Measurements from ENCODE around the gene FAM131B.
A peak's percentile ranks its signal among the peaks of the same experiment; 100 is the strongest.
"Not testable (repeated sequence)": the region's sequence is repeated elsewhere in the genome, so short reads cannot be mapped to it uniquely, and the experiment has no call there.

Gene FAM131B

DNA sequence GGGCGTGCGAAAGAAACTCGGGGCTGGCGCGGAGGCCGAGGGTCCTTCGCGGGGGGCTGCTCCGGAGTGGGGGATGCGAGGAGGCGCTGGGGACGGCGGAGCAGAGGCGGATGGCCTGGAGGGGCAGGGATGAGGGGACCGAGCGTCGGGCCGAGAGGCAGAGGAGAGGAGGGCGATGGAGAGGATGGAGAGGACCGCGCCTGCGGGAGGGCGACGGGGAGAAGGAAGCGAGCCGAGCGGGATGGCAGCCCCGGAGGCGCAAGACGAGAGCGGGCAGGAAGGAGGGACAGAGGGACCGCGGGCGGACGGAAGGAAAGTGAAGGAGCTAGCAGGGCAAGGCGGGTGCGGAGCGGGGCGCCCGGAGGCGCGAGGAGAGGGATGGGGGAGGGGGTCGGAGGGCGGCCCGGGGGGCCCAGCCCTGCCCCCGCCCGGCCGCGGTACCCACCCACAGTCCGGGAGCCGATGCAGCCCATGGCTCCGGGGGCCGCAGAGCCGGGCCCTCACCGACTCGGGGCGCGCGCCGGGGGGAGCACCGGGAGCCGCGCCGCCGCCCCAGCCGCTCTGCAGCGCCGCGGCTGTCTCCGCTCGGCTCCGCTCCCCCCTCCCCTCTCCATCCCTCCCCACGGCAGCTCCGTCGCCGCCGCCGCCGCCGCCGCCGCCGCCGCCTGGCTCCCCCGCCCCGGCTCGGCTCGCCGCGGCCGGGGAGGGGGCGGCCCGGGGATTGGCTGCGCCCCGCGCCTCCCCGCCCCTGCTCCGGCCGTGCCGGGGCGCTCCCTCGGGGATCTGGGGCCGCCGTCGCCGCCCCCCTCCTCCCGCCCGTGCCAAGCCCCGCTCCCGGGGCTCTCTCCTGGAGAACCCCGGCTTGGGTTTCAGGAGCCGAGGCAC is at the start of gene FAM131B:
Gene FAM131B, minus strand, starts transcription at position 583 of the 885 bp plus-strand sequence. Its CDS starts 110 bp downstream, at position 473.
- DNase-seq, result no peak

DNA sequence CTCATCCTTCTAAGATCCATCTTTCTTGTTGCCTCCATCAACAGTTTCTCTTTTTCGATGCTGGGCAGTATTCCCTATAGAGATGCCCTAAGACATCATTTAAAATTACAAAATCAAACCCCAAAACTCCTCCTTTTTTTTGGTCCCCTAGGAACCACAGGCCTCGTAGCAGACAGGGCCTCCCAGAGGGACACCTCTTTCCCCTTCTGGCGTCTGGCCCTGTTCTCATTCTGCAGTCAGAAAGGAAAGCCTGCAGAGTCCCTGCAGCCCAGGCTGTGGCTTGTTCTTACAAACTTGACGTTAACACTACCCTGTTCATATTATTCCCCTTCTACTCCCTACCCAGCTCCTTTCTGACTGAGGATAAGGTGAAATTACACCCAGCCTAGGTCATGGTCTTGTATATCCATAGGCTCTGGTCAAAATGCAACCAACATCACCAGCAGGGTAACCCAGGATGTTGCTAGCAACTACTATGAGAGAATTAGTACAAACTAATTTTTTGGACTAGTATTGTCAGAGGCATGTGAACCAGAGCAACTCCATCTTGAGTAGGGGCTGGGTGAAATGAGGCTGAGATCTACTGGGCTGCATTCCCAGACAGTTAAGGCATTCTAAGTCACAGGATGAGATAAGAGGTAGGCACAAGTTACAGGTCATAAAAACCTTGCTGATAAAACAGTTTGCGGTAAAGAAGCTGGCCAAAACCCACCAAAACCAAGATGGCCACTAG is 49.6 kb upstream of the FAM131B start:
- DNase-seq, result no peak

DNA sequence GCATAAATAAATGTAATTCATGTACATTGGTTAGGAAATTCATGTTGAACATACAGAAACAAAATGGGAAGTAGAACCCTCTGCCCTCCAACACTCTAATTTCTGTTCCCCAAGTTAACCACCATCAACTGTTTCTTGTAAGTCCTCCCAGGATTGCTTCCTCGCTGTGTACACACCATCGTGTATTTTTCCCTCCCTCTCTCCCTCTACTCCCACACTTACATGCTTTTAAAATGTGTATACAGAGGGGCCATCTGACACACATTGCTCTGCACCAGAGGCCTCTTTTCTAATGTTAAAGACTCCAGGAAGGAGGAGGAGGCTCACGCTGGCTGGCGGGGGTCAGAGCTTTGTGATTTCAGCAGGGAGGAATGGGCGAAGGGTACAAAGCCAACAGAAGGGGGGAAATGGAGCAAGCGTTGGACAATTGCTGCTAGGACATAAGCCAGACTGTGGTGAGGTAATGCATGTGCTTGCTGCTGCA is 48.0 kb upstream of the FAM131B start:
- DNase-seq, result no peak

- DNase-seq, result peak; percentile 36
Measured at GRCh38 chr7:143408686-143409561, 46.4 kb upstream of the FAM131B start, which contains the start of gene EPHA1. Gene EPHA1 (minus strand): TSS chr7:143408856. CDS start chr7:143408805, 51 bp downstream.

DNA sequence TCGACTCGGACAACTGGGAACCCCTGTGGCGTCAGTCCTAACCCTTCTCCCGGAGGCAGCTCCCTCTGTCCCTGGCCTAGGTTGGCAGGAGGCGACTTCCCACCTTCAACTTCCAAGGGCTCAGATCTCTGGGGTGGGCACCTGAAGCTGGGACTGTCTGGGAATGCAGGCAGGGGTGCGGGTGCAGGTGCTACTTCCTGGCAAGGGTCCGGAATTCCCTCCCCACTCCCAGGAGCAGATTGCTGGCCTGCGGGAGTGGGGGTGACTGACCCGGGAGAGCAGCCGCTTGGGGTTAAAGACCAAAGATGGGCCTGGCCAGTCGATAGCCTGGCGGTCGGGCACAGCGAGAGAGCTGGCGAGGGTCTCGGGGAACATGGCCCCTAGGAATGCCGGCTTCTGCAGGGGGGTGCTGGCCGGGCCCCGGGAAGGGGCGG is 45.8 kb upstream of the FAM131B start:
- no peak for DNase-seq

GRCh38 chr7:143407287-143408251 is 45.1 kb upstream of the FAM131B start:
- DNase-seq, result no peak

DNA sequence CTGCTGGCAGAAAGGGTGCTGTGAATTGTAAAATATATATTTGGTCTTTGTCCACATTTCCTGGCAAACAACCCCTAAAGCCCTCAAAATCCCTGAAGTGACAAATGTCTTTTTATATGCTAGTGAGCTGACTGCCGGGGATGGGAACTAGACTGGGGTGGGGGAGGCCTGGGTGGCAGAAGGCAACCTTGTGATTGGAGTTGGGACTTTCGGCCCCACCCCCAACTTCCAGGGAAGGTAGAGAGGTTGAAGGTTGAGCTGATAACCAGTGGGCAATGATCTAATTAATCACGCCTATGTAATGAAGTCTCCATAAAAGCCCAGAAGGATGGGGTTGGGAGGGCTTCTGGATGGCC is 43.5 kb upstream of the FAM131B start:
- no peak for DNase-seq

DNA sequence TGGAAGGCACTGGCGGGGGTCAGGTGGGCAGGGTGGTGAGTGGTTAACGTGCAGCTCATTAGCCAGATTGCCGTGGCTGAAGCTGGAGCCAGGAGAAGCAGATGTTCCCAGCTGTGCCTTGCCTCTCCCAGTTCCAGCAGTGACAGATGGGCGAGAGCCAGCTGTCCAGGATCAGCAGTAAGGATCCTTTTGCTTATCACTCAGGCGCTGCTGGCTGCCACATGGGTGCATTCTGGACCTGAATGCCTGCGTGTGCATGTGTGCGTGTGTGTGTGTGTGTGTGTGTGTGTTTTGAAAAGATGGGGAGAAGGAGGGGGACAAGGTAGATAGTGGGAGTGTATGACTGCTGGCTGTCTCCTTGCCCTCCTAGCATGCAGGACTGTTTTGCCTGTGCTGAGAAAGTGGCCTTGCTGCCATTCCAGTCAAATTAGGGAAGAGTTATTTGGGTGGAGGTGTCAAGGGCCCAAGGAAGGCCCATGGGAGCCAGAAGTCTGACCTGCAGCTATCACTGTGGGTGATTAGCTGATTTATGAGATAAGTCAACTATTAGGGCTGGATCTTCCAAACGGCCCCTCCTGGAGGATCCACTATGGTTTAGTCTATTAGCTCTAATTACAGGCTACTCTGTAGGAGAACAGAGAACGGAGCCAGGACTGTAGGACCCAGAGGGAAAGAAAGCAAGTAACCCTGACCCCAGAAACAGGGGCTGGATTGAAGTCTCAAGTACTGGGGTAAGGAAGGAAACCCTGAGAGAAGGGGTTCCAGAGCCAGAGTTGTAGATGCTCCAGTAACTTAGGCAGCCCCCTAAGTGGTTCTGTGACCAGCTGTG is 42.9 kb upstream of the FAM131B start:
- no peak for DNase-seq

DNA sequence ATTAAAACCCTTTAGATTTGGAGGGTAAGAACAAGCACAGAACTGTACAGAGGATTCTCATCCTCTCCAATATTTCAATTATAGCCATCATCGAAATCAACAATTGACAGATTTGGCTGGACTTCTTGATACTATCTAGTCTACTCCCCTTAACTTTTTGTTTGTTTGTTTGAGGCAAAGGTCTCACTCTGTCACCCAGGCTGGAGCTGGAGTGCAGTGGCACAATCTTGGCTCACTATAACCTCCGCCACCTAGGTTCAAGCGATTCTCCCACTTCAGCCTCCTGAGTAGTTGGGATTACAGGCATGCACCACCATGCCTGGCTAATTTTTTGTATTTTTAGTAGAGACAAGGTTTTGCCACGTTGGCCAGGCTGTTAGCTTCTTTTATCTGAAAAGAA is 39.7 kb upstream of the FAM131B start:
- DNase-seq, result not testable (repeated sequence)

DNA sequence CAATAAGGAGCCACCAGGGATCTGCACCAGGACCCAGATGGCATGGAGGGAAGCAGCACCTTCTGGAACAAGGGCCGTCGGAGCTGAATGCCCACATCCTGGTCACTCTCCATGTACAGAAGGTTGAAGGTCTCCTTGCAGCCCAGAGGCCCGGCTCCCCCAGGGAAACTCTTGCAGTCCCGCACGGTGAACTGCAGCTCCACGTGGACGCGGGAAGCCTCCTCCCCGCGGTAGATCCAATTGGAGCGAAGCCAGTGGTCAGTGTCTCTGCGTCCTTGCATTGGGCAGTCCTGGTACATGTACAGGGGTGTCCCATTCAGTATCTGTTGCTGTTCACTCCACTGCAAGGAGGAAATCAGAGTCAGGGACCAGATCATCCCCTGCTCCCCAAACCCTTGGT is 38.8 kb upstream of the FAM131B start:
- DNase-seq, result no peak

GRCh38 chr7:143399642-143400041 is 37.1 kb upstream of the FAM131B start:
- DNase-seq, result no peak

GRCh38 chr7:143399151-143399550 is 36.6 kb upstream of the FAM131B start:
- DNase-seq, result no peak

DNA sequence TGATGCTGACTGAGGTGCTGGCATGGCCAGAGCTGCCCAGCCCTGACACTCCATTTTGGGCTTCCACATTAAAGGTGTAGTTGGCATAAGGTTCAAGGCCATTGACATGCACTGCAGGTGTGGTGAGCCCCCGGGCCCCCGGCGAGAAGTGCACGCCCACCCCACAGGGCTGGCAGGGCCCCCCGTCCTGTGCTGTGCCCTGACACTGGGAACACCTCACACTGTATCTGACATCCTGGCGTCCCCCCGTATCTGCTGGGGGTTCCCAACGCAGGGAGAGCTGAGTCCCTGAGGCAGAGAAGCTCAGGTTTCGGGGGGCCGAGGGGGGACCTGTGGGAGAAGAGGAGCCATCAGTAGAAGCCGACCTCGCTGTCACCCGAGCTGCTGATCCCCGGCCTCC is 36.1 kb upstream of the FAM131B start:
- DNase-seq, result no peak

DNA sequence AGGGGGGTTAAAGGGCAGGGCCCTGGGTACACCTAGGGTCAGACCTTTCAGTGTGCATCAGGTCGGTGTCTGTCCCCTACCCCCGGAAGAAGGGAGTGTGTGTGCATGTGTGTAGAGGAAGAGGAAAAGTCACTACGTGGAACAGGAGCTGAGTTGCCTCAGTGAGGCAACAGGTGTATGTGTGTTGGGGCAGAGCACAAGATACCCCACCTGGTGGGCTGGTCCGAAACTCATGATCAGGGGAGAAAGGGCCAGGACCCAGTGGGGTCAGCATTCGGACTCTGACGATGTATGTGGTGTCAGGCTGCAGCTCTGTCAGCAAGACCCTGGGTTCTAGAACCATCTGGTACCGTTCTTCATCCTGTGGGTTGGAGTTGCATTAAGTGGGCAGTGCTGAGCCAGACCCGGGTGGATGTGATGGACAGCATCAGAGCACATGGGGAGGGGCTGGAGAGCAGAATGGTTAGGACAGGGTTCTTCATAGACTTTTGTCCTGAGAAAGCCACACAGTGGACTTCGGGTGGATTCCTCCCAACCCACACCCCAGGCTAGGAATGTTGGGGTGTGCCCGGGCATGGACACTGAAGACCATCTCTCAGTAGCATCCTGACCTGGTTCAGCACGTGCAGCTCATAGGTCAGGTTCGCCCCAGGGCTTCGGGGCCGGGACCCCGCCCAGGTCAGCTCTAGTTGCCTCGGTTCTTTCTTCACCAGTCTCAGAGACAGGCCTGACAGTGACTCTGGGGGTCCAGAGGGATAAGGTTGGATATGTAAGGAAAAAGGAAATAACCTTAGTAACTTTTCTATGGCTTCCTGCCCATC is 35.4 kb upstream of the FAM131B start:
- no peak for DNase-seq

- no peak for DNase-seq
Measured at GRCh38 chr7:143396625-143397556, 34.4 kb upstream of the FAM131B start.

DNA sequence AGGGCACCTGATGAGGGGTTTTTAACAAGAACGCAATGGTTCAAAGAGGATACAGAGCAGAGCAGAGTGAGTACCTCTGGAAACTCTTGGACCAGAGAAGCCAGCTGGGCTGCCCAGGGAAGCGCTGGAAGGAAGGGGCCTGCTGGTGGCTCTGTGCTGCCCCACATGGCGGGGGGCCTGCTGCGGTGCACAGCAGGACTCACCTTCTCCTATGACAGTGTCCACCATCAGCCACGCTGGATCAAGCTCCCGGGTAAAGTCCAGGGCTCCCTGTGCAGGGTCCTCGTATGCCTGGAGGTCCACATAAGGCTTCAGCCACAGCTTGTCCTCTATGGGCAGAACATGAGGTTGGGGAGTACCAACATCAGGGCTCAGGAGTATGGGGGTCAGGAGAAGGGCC is 33.7 kb upstream of the FAM131B start:
- no peak for DNase-seq

- no peak for DNase-seq
Measured at GRCh38 chr7:143395187-143396149, 33.0 kb upstream of the FAM131B start.

All from activated T-cell treated with anti-CD3 and anti-CD28 coated beads for 4 hours (primary cell).